HepG2 (cell line): ENCODE results near the gene MBTPS1. TPM values are rescaled to one million over a fixed set of nuclear protein-coding genes. Genes with fewer than 3 reads are reported as not detected.

Source experiments
- AKAP8 ChIP-seq: sonication (generic); formaldehyde crosslinking; IDR thresholded peaks from 2 replicates; pipeline ENCODE4 v1.5.1; 2020; ENCODE audit warnings: mild to moderate bottlenecking, missing genetic modification reagents
- CEBPZ ChIP-seq: IDR thresholded peaks from 2 replicates; pipeline ENCODE4 v1.6.1; 2012; ENCODE audit warnings: low read length, improper control_type of control experiment
- EP300 ChIP-seq, 3 experiments: sonication (generic) in 1 of 3; formaldehyde crosslinking in 1 of 3; IDR thresholded peaks; 2 replicates each; pipeline versions ENCODE4 v1.5.1 to v1.6.1; 2011 to 2020; ENCODE audit warnings: low read depth in 2 of 3, low read length in 2 of 3, borderline replicate concordance in 1 of 3, improper control_type of control experiment in 1 of 3, mild to moderate bottlenecking in 1 of 3, missing genetic modification reagents in 1 of 3, moderate library complexity in 1 of 3
- FOXJ3 ChIP-seq: sonication (generic); formaldehyde crosslinking; IDR thresholded peaks from 2 replicates; pipeline ENCODE4 v1.4.0; 2020; ENCODE audit warnings: missing genetic modification reagents, mild to moderate bottlenecking, borderline replicate concordance
- FOXK1 ChIP-seq: sonication (generic); formaldehyde crosslinking; IDR thresholded peaks from 2 replicates; pipeline ENCODE4 v1.4.0; 2020; ENCODE audit warnings: low read depth, missing genetic modification reagents, borderline replicate concordance
- GATA4 ChIP-seq: sonication (generic); IDR thresholded peaks from 2 replicates; pipeline ENCODE4 v1.6.1; 2016; ENCODE audit warnings: antibody characterized with exemption, low read depth, borderline replicate concordance
- GPBP1L1 ChIP-seq: sonication (generic); formaldehyde crosslinking; IDR thresholded peaks from 2 replicates; pipeline ENCODE4 v1.5.0; 2020; ENCODE audit warnings: mild to moderate bottlenecking, missing genetic modification reagents
- NCOR1 ChIP-seq: fragments of 200-600 bp; sonication (generic); IDR thresholded peaks from 2 replicates; pipeline ENCODE4 v1.7.0; 2017; ENCODE audit warnings: antibody characterized with exemption, low read length, borderline replicate concordance
- POLR2A ChIP-seq, 2 experiments: IDR thresholded peaks; 2 replicates each; pipeline ENCODE4 v1.6.1; 2011; ENCODE audit warnings: low read depth in 2 of 2, low read length in 2 of 2, mild to moderate bottlenecking in 1 of 2, moderate library complexity in 1 of 2; ENCODE audit not compliant: insufficient read depth in 1 of 2
- RARA ChIP-seq: IDR thresholded peaks from 2 replicates; pipeline ENCODE4 v1.6.1; 2016; ENCODE audit warnings: missing genetic modification reagents, missing compliant biosample characterization
- ZEB1 ChIP-seq: IDR thresholded peaks from 2 replicates; pipeline ENCODE4 v1.6.1; 2012; ENCODE audit warnings: mild to moderate bottlenecking, low read depth, inconsistent platforms; ENCODE audit not compliant: insufficient replicate concordance
- ZNF17 ChIP-seq: sonication (generic); formaldehyde crosslinking; IDR thresholded peaks from 2 replicates; pipeline ENCODE4 v1.5.0; 2020; ENCODE audit warnings: mild to moderate bottlenecking, missing genetic modification reagents
- ZNF547 ChIP-seq: sonication (generic); formaldehyde crosslinking; IDR thresholded peaks from 2 replicates; pipeline ENCODE4 v1.5.1; 2020; ENCODE audit warnings: mild to moderate bottlenecking, missing genetic modification reagents
- ZNF552 ChIP-seq: sonication (generic); formaldehyde crosslinking; IDR thresholded peaks from 2 replicates; pipeline ENCODE4 v1.9.0; 2022; ENCODE audit warnings: missing genetic modification reagents, mild to moderate bottlenecking, borderline replicate concordance
- ZNF615 ChIP-seq: sonication (generic); formaldehyde crosslinking; IDR thresholded peaks from 2 replicates; pipeline ENCODE4 v1.5.0; 2020; ENCODE audit warnings: mild to moderate bottlenecking, missing genetic modification reagents, borderline replicate concordance
- ZNF740 ChIP-seq: sonication (generic); formaldehyde crosslinking; IDR thresholded peaks from 2 replicates; pipeline ENCODE4 v1.4.0; 2020; ENCODE audit warnings: missing genetic modification reagents
- ZNF879 ChIP-seq: sonication (generic); formaldehyde crosslinking; IDR thresholded peaks from 2 replicates; pipeline ENCODE4 v1.8.1; 2023; ENCODE audit warnings: missing genetic modification reagents
- polyA plus RNA-seq, 8 experiments: library from polyadenylated mRNA; depleted of rRNA in 3 of 8; stranded (reverse) in 7 of 8; unstranded in 1 of 8; fragments of >200 nt; fragmentation: Illumina TruSeq in 4 of 8; extraction: Trizol in 4 of 8; gene quantifications; 2 replicates each; pipeline versions ENCODE4 v1.2.1 to v1.2.3, GENCODE V29; 2011 to 2016; ENCODE audit warnings: low read depth in 4 of 8, missing spikeins in 1 of 8, mixed read lengths in 1 of 8; ENCODE audit not compliant: insufficient read depth in 1 of 8
- total RNA-seq, 5 experiments: library from RNA; depleted of rRNA; stranded (reverse); fragments of >200 nt; fragmentation: Illumina TruSeq; extraction: Trizol; gene quantifications; 2 replicates each; pipeline ENCODE4 v1.2.3, GENCODE V29; 2016; ENCODE audit warnings: low read depth in 1 of 5
- TF ChIP-seq, protein P1 (sequence below): sonication (generic); formaldehyde crosslinking; IDR thresholded peaks from 2 replicates; pipeline ENCODE4 v1.5.0; 2020; ENCODE audit warnings: missing genetic modification reagents
- TF ChIP-seq, protein P2 (sequence below): IDR thresholded peaks from 2 replicates; pipeline ENCODE4 v1.6.1; 2016
- TF ChIP-seq, protein P3 (sequence below): IDR thresholded peaks from 2 replicates; pipeline ENCODE4 v1.6.1; 2016; ENCODE audit warnings: low read depth, borderline replicate concordance

Gene MBTPS1
- total and polyA plus RNA-seq, 2 of the 13 experiments (the other 11 are each of a cell fraction or from before 2014, with no cell fraction given): 56.7 to 91.3 TPM

GRCh38 chr16:84144859-84145639 lies 28.3 kb upstream of the MBTPS1 start, which contains the start of the genes DNAAF1 and HSDL1 (continued):
- TF ChIP-seq, protein P1, sequence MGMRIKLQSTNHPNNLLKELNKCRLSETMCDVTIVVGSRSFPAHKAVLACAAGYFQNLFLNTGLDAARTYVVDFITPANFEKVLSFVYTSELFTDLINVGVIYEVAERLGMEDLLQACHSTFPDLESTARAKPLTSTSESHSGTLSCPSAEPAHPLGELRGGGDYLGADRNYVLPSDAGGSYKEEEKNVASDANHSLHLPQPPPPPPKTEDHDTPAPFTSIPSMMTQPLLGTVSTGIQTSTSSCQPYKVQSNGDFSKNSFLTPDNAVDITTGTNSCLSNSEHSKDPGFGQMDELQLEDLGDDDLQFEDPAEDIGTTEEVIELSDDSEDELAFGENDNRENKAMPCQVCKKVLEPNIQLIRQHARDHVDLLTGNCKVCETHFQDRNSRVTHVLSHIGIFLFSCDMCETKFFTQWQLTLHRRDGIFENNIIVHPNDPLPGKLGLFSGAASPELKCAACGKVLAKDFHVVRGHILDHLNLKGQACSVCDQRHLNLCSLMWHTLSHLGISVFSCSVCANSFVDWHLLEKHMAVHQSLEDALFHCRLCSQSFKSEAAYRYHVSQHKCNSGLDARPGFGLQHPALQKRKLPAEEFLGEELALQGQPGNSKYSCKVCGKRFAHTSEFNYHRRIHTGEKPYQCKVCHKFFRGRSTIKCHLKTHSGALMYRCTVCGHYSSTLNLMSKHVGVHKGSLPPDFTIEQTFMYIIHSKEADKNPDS (CRISPR knock-in tag): no peak
- TF ChIP-seq FOXJ3 (peak; percentile 72), ZNF552 (CRISPR knock-in tag) (no peak), RARA (CRISPR knock-in tag) (no peak), POLR2A (IDR thresholded peaks at IDR 0.05; ENCODE audit: insufficient read depth in 1 of 2, low read depth in 2 of 2, low read length in 2 of 2) (peak; percentile 55 to 80), NCOR1 (no peak), GATA4 (no peak; the same call in 1 of the 2 replicates), ZNF615 (CRISPR knock-in tag) (no peak), EP300 (IDR thresholded peaks at IDR 0.05; ENCODE audit: low read depth in 2 of 2, low read length in 2 of 2) (peak in 1 of 2 experiments; percentile 11; a peak in 1 of 4 replicates), EP300 (CRISPR knock-in tag; IDR thresholded peaks at IDR 0.05; ENCODE audit: borderline replicate concordance) (no peak), FOXK1 (peak; percentile 74; the same call in 1 of the 2 replicates), AKAP8 (CRISPR knock-in tag) (no peak; the same call in 1 of the 2 replicates), CEBPZ (no peak), ZNF879 (CRISPR knock-in tag) (no peak), GPBP1L1 (CRISPR knock-in tag) (no peak), ZEB1 (no peak), ZNF17 (CRISPR knock-in tag) (no peak), ZNF547 (CRISPR knock-in tag) (no peak), ZNF740 (no peak)
- TF ChIP-seq, protein P2, sequence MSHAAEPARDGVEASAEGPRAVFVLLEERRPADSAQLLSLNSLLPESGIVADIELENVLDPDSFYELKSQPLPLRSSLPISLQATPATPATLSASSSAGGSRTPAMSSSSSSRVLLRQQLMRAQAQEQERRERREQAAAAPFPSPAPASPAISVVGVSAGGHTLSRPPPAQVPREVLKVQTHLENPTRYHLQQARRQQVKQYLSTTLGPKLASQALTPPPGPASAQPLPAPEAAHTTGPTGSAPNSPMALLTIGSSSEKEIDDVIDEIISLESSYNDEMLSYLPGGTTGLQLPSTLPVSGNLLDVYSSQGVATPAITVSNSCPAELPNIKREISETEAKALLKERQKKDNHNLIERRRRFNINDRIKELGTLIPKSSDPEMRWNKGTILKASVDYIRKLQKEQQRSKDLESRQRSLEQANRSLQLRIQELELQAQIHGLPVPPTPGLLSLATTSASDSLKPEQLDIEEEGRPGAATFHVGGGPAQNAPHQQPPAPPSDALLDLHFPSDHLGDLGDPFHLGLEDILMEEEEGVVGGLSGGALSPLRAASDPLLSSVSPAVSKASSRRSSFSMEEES (CRISPR knock-in tag): no peak
- TF ChIP-seq, protein P3, sequence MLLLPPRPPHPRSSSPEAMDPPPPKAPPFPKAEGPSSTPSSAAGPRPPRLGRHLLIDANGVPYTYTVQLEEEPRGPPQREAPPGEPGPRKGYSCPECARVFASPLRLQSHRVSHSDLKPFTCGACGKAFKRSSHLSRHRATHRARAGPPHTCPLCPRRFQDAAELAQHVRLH: 0 out of 2 replicates have a peak, but pooled peaks have one; percentile 26
